ENCODE data around the gene UNCX.

UNCX gene

DNA sequence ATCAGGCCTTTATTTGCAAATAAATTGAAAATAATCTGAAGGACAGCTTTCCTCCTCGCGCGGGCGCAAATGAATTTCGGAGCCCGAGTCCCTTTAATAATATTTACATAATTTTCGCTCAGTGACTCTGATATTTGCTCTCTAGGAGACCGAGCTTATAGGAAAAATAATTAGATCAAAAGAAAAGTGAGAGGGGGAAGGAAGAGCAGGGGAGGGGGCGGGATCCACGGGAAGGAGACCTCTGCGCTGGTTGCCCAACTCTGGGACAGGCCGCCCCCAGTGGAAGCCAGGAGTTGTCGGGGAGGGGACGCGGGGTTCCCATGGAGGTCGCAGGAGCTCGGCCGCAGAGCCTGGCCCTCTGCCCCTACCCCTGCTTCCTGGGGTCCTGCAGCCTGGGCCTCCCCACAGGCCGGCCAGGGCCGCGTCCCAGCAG is 5.8 kb downstream of the UNCX start:
- no peaks in the 10 kb centered on the region for H3K36me3 ChIP-seq
- no peak overlapping the region for H3K4me3 ChIP-seq (ENCODE audit: low read depth, low read length)
- H3K9me3 ChIP-seq (ENCODE audit: severe bottlenecking): no peaks in the 10 kb centered on the region
- no peak for DNase-seq
- no peak for TF ChIP-seq CTCF (IDR thresholded peaks at IDR 0.05; ENCODE audit: low read depth, low read length)
- peaks cover 88% of the 10 kb centered on the region for H3K27me3 ChIP-seq (ENCODE audit: insufficient read depth, low read depth, severe bottlenecking)
- H3K27ac ChIP-seq: no peak overlapping the region

GRCh38 chr7:1238931-1239802 is 6.5 kb downstream of the UNCX start:
- Histone ChIP-seq H3K4me3 (ENCODE audit: low read depth, low read length) (no peak overlapping the region), H3K9me3 (ENCODE audit: severe bottlenecking) (no peaks in the 10 kb centered on the region), H3K27me3 (ENCODE audit: insufficient read depth, low read depth, severe bottlenecking) (peaks cover 88% of the 10 kb centered on the region), H3K36me3 (no peaks in the 10 kb centered on the region), H3K27ac (no peak overlapping the region)
- no peak for DNase-seq
- no peak for TF ChIP-seq CTCF (IDR thresholded peaks at IDR 0.05; ENCODE audit: low read depth, low read length)

GRCh38 chr7:1239803-1240516 is 7.3 kb downstream of the UNCX start:
- H3K36me3 ChIP-seq: no peaks in the 10 kb centered on the region
- H3K27me3 ChIP-seq (ENCODE audit: insufficient read depth, low read depth, severe bottlenecking): peaks cover 82% of the 10 kb centered on the region

DNA sequence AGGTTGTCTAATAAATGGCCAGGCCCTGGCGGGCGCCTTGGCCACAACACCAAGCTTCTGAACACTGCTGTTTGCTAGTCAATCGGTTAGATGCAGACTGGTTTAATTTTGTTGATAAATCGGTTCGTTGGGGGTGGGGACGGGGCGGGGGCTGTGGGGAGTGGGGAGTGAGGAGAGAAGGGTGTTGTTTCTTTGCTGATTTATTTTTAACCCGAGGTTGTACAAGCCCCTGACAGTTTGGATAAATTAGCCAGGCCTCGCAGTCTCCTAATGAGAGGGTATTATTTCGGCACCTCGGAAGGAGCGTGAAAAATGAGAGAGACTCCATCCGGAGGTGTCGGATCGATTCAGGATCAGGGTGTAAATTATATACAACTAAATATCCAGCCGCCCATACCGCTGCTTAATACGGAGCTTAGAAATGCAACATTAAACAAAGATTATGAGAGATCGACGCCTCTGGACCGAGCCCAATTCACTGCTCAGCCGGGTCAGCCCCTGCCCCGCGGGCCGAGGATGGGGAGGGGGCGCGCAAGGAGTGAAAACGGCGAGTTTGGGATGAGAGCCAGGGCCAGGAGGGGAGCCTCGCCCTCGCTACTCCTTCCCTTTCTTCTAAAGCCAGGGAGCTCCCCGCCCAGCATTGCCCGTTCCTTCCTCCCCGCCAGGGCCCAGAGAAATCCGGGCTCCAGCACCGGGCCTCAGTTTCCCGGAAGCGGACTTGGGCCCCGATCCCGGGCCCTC is 8.0 kb downstream of the UNCX start:
- Histone ChIP-seq H3K27ac (no peak overlapping the region), H3K9me3 (ENCODE audit: severe bottlenecking) (no peaks in the 10 kb centered on the region), H3K4me3 (ENCODE audit: low read depth, low read length) (no peak overlapping the region), H3K27me3 (ENCODE audit: insufficient read depth, low read depth, severe bottlenecking) (peaks cover 75% of the 10 kb centered on the region), H3K36me3 (no peaks in the 10 kb centered on the region)
- DNase-seq: no peak
- no peak for TF ChIP-seq CTCF (IDR thresholded peaks at IDR 0.05; ENCODE audit: low read depth, low read length)

More at GRCh38 chr7:1239803-1240516, 7.3 kb downstream of the UNCX start:
- no peak for TF ChIP-seq CTCF (IDR thresholded peaks at IDR 0.05; ENCODE audit: low read depth, low read length)
- H3K9me3 ChIP-seq (ENCODE audit: severe bottlenecking): no peaks in the 10 kb centered on the region
- H3K4me3 ChIP-seq (ENCODE audit: low read depth, low read length): no peak overlapping the region
- no peak overlapping the region for H3K27ac ChIP-seq
- DNase-seq: no peak

DNA sequence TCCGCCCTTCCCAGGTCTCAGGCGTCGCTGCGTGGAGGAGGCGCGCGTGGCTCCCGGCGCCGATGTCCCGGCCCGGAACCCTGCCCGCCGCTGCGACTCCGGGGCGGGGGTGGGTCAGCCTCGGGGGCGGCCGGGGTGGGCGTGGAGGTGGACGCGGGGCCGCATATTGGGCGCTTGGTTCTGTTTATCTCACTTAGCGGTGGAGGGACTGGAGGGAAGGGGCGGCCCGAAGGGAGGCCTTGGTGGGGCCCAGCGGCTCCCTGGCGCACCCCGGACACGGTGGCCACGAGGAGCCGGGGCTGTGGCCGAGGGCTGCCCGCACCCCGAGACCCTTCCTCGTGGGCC is 8.6 kb downstream of the UNCX start:
- TF ChIP-seq CTCF (IDR thresholded peaks at IDR 0.05; ENCODE audit: low read depth, low read length): no peak
- Histone ChIP-seq H3K4me3 (ENCODE audit: low read depth, low read length) (no peak overlapping the region), H3K36me3 (no peaks in the 10 kb centered on the region), H3K9me3 (ENCODE audit: severe bottlenecking) (no peaks in the 10 kb centered on the region), H3K27ac (no peak overlapping the region), H3K27me3 (ENCODE audit: insufficient read depth, low read depth, severe bottlenecking) (peaks cover 73% of the 10 kb centered on the region)
- DNase-seq: no peak

Data from WERI-Rb-1 (cell line).